IMR-90 (cell line): Measurements from ENCODE around the gene MAPK1. TPM values are rescaled to one million over a fixed set of nuclear protein-coding genes. Genes with fewer than 3 reads are reported as not detected.

Experiments used
- ATAC-seq: fragments of 200-7000 bp; cut with Tn5 transposase; 2 replicates; pipeline ENCODE4 v1.9.1; 2020; ENCODE audit warnings: low read depth, mild to moderate bottlenecking, moderate library complexity
- BruUV-seq: library from RNA; stranded (reverse); fragments of 400-500 nt; replicated peaks from 2 replicates; lab custom pipeline; 2021; lab: Mats Ljungman, UMichigan
- CTCF ChIA-PET: fragments of 300-600 bp; formaldehyde crosslinking; extraction: SDS; loops from one replicate; lab custom pipeline; 2021; ENCODE audit warnings: antibody characterized with exemption; lab: Yijun Ruan, JAX
- POLR2A ChIA-PET: fragments of 300-600 bp; sonication (Branson Sonifier 250); formaldehyde crosslinking; loops from one replicate; lab custom pipeline; 2022; ENCODE audit warnings: antibody characterized with exemption; ENCODE audit not compliant: unreplicated experiment; lab: Charles Lee
- DNase-seq: peaks from one replicate; pipeline ENCODE4 v3.0.0; 2013
- H2AFZ ChIP-seq: replicated peaks from 2 replicates; pipeline ENCODE3; 2013; ENCODE audit warnings: low read length, mild to moderate bottlenecking; ENCODE audit not compliant: poor library complexity
- H2AK5ac ChIP-seq: 2 replicates; pipeline ENCODE4 v1.6.1; 2013; ENCODE audit warnings: low read depth, low read length, inconsistent platforms
- H2AK9ac ChIP-seq: replicated peaks from 2 replicates; pipeline ENCODE3; 2013; ENCODE audit warnings: mild to moderate bottlenecking, low read depth, low read length, moderate library complexity; ENCODE audit not compliant: poor library complexity
- H2BK120ac ChIP-seq: 2 replicates; pipeline ENCODE4 v1.6.1; 2013; ENCODE audit warnings: low read depth, low read length, inconsistent platforms
- H2BK15ac ChIP-seq: 3 replicates; pipeline ENCODE4 v1.6.1; 2013; ENCODE audit warnings: low read depth, low read length, inconsistent platforms
- H2BK20ac ChIP-seq: 2 replicates; pipeline ENCODE4 v1.6.1; 2013; ENCODE audit warnings: low read depth, mild to moderate bottlenecking, inconsistent platforms, low read length, moderate library complexity
- H2BK5ac ChIP-seq: 2 replicates; pipeline ENCODE4 v1.6.1; 2013; ENCODE audit warnings: mild to moderate bottlenecking, low read depth, low read length, inconsistent platforms; ENCODE audit not compliant: poor library complexity, severe bottlenecking
- H3K14ac ChIP-seq: replicated peaks from 2 replicates; pipeline ENCODE4 v1.6.1; 2013; ENCODE audit warnings: low read depth, low read length, inconsistent platforms
- H3K18ac ChIP-seq: 2 replicates; pipeline ENCODE4 v1.6.1; 2013; ENCODE audit warnings: low read depth, low read length, control low read depth
- H3K23ac ChIP-seq: 2 replicates; pipeline ENCODE4 v1.6.1; 2013; ENCODE audit warnings: low read depth, low read length, inconsistent platforms
- H3K27ac ChIP-seq: 2 replicates; pipeline ENCODE4 v1.5.1; 2013; ENCODE audit warnings: mild to moderate bottlenecking, control low read depth, low read length; ENCODE audit not compliant: insufficient read depth
- H3K27me3 ChIP-seq: 2 replicates; pipeline ENCODE4 v1.6.1; 2013; ENCODE audit warnings: low read length; ENCODE audit not compliant: control insufficient read depth, insufficient read depth
- H3K36me3 ChIP-seq: 2 replicates; pipeline ENCODE4 v1.6.1; 2013; ENCODE audit warnings: low read length, mixed read lengths; ENCODE audit not compliant: control insufficient read depth, insufficient read depth
- H3K4ac ChIP-seq: 2 replicates; pipeline ENCODE4 v1.6.1; 2013; ENCODE audit warnings: low read depth, low read length, inconsistent platforms
- H3K4me1 ChIP-seq: 2 replicates; pipeline ENCODE4 v1.6.1; 2013; ENCODE audit warnings: low read length, mixed read lengths; ENCODE audit not compliant: control insufficient read depth, insufficient read depth
- H3K4me2 ChIP-seq: 2 replicates; pipeline ENCODE4 v1.6.1; 2013; ENCODE audit warnings: low read depth, mild to moderate bottlenecking, control low read depth, low read length, moderate library complexity
- H3K4me3 ChIP-seq: 2 replicates; pipeline ENCODE4 v1.5.1; 2013; ENCODE audit warnings: low read depth, mild to moderate bottlenecking, control low read depth, low read length, moderate library complexity; ENCODE audit not compliant: insufficient read depth
- H3K56ac ChIP-seq: 2 replicates; pipeline ENCODE4 v1.6.1; 2013; ENCODE audit warnings: low read length, inconsistent platforms; ENCODE audit not compliant: insufficient read depth; ENCODE audit errors: extremely low read depth
- H3K79me1 ChIP-seq, 2 experiments: 2 replicates each; pipeline ENCODE4 v1.6.1; 2013; ENCODE audit warnings: low read length in 2 of 2, inconsistent platforms in 1 of 2, low read depth in 1 of 2
- H3K9ac ChIP-seq: 2 replicates; pipeline ENCODE4 v1.6.1; 2013; ENCODE audit warnings: low read depth, low read length, control low read depth
- H3K9me1 ChIP-seq: 2 replicates; pipeline ENCODE4 v1.6.1; 2013; ENCODE audit warnings: low read length, inconsistent platforms; ENCODE audit not compliant: insufficient read depth
- H3K9me3 ChIP-seq: 2 replicates; pipeline ENCODE4 v1.6.1; 2013; ENCODE audit warnings: low read length; ENCODE audit not compliant: control insufficient read depth, insufficient read depth
- H4K20me1 ChIP-seq: 2 replicates; pipeline ENCODE4 v1.6.1; 2013; ENCODE audit warnings: low read length, inconsistent platforms; ENCODE audit not compliant: insufficient read depth
- H4K5ac ChIP-seq: 2 replicates; pipeline ENCODE4 v1.6.1; 2013; ENCODE audit warnings: mild to moderate bottlenecking, low read depth, low read length, control low read depth
- H4K8ac ChIP-seq, 2 experiments: 2 replicates each; pipeline ENCODE4 v1.6.1; 2013; ENCODE audit warnings: low read depth in 2 of 2, low read length in 2 of 2, control low read depth in 1 of 2, inconsistent platforms in 1 of 2
- H4K91ac ChIP-seq: 2 replicates; pipeline ENCODE4 v1.6.1; 2013; ENCODE audit warnings: low read depth, low read length, inconsistent platforms; ENCODE audit not compliant: insufficient read depth
- BHLHE40 ChIP-seq: fragments of 150-350 bp; IDR thresholded peaks from 2 replicates; pipeline ENCODE4 v1.6.1; 2016; ENCODE audit warnings: mild to moderate bottlenecking, low read depth, low read length
- CHD1 ChIP-seq: IDR thresholded peaks from 2 replicates; pipeline ENCODE4 v1.6.1; 2012; ENCODE audit warnings: low read depth, low read length, improper control_type of control experiment
- CTCF ChIP-seq: conservative IDR thresholded peaks from 2 replicates; pipeline ENCODE4 v1.5.1; 2012; ENCODE audit warnings: mild to moderate bottlenecking, low read depth, low read length, improper control_type of control experiment
- FOS ChIP-seq: fragments of 150-350 bp; IDR thresholded peaks from 2 replicates; pipeline ENCODE4 v1.6.1; 2016; ENCODE audit warnings: low read depth, low read length
- MAFK ChIP-seq: IDR thresholded peaks from 2 replicates; pipeline ENCODE4 v1.6.1; 2012; ENCODE audit warnings: low read depth, low read length, improper control_type of control experiment
- MXI1 ChIP-seq: IDR thresholded peaks from 2 replicates; pipeline ENCODE4 v1.6.1; 2012; ENCODE audit warnings: low read depth, mild to moderate bottlenecking, low read length, moderate library complexity, borderline replicate concordance
- NFE2L2 ChIP-seq: fragments of 150-350 bp; IDR thresholded peaks from 2 replicates; pipeline ENCODE4 v1.6.1; 2016; ENCODE audit warnings: low read depth, mild to moderate bottlenecking, low read length
- POLR2A ChIP-seq: IDR thresholded peaks from 2 replicates; pipeline ENCODE4 v1.6.1; 2012; ENCODE audit warnings: mild to moderate bottlenecking, low read depth, low read length
- RCOR1 ChIP-seq: IDR thresholded peaks from 2 replicates; pipeline ENCODE4 v1.6.1; 2012; ENCODE audit warnings: mild to moderate bottlenecking, low read length, improper control_type of control experiment; ENCODE audit not compliant: insufficient replicate concordance
- RFX5 ChIP-seq: IDR thresholded peaks from 2 replicates; pipeline ENCODE4 v1.8.0; 2012; ENCODE audit warnings: low read depth, mild to moderate bottlenecking, low read length, moderate library complexity
- SMC3 ChIP-seq: fragments of 150-350 bp; IDR thresholded peaks from 2 replicates; pipeline ENCODE4 v1.6.1; 2016; ENCODE audit warnings: low read depth, mild to moderate bottlenecking, antibody characterized with exemption, low read length, moderate library complexity
- USF2 ChIP-seq: fragments of 150-350 bp; IDR thresholded peaks from 2 replicates; pipeline ENCODE4 v1.6.1; 2017; ENCODE audit warnings: mild to moderate bottlenecking, antibody characterized with exemption, low read length, low read depth
- WGBS, 2 experiments: methylation state at CpG; one replicate each; pipeline versions ENCODE4 v1.1.5 to v1.1.7; 2013; ENCODE audit warnings: missing lambda C conversion rate in 2 of 2; ENCODE audit not compliant: insufficient read length in 1 of 2; ENCODE audit errors: extremely low coverage in 2 of 2; 5-methylcytosine and 5-hydroxymethylcytosine counted together
- dilution Hi-C: fragments of 300-500 bp; cut with HindIII; formaldehyde crosslinking; loops from one replicate; pipeline ENCODE4 v1.14.3; 2018; ENCODE audit warnings: low sequenced_read_pairs; ENCODE audit not compliant: unreplicated experiment
- in situ Hi-C: fragments of 300-500 bp; cut with MboI; formaldehyde crosslinking; loops from 3 replicates; pipeline ENCODE4 v1.14.3; 2019; ENCODE audit warnings: low sequenced_read_pairs, inconsistent platforms, mixed read lengths
- intact Hi-C: fragments of 100-400 bp; cut with micrococcal nuclease; formaldehyde crosslinking; loops from 2 replicates; pipeline ENCODE4 v1.10.0; 2022
- polyA plus RNA-seq, 3 experiments: library from polyadenylated mRNA; depleted of rRNA; stranded (reverse); fragments of >200 nt; gene quantifications; 2 replicates each; pipeline ENCODE4 v1.2.3, GENCODE V29; 2012; ENCODE audit warnings: low replicate concordance in 1 of 3
- total RNA-seq: library from RNA; depleted of rRNA; stranded (reverse); fragments of >200 nt; gene quantifications from 2 replicates; pipeline ENCODE4 v1.2.3, GENCODE V29; 2012
- TF ChIP-seq, protein P1 (sequence below): fragments of 150-350 bp; IDR thresholded peaks from 2 replicates; pipeline ENCODE4 v1.6.1; 2016; ENCODE audit warnings: low read depth, mild to moderate bottlenecking, low read length, moderate library complexity, borderline replicate concordance

Gene MAPK1
- total and polyA plus RNA-seq, 2 of the 4 experiments (the other 2 are of a cell fraction): 41.0 to 51.3 TPM

- no peak for TF ChIP-seq SMC3
- TF ChIP-seq BHLHE40: no peak
- no peak for TF ChIP-seq USF2
Measured at GRCh38 chr22:21898354-21898896, 31.0 kb upstream of the MAPK1 start (continued).

GRCh38 chr22:21896951-21897513 lies 29.6 kb upstream of the MAPK1 start:
- ChIA-PET CTCF (interaction anchor here (1.0 kb wide), 1 partner anchor 13 kb away, joined by 3 read pairs; no protein-coding TSS in a partner anchor), POLR2A (no interaction called here)
- no peak overlapping the region for H3K18ac ChIP-seq
- H3K14ac ChIP-seq: no peak overlapping the region
- in situ Hi-C loops (no loop called here), intact Hi-C loops (no loop called here), dilution Hi-C loops (no loop called here)
- no CpG with 5 or more reads among the region's 5 CpGs for WGBS, 2 experiments
- H3K56ac ChIP-seq: no peak overlapping the region
- H2BK120ac ChIP-seq: no peak overlapping the region
- no TSS peak for BruUV-seq
- no peaks in the 10 kb centered on the region for H3K9me1 ChIP-seq
- no peak overlapping the region for H2BK5ac ChIP-seq
- no peak overlapping the region for H2AK9ac ChIP-seq
- H2BK15ac ChIP-seq: no peak overlapping the region
- H3K27ac ChIP-seq: no peak overlapping the region
- no peak overlapping the region for H3K4me3 ChIP-seq
- no peaks in the 10 kb centered on the region for H3K79me1 ChIP-seq
- no peak overlapping the region for H4K8ac ChIP-seq
- H4K5ac ChIP-seq: no peak overlapping the region
- H3K23ac ChIP-seq: no peak overlapping the region
- H3K4ac ChIP-seq: no peak overlapping the region
- no peak overlapping the region for H2AFZ ChIP-seq
- H2BK20ac ChIP-seq: no peak overlapping the region
- no peaks in the 10 kb centered on the region for H3K27me3 ChIP-seq
- no peaks in the 10 kb centered on the region for H3K36me3 ChIP-seq
- no peaks in the 10 kb centered on the region for H3K9me3 ChIP-seq
- DNase-seq (no peak), ATAC-seq (no peak)
- no peak overlapping the region for H3K9ac ChIP-seq
- no peak overlapping the region for H3K4me2 ChIP-seq
- no peak overlapping the region for H2AK5ac ChIP-seq
- H4K20me1 ChIP-seq: no peaks in the 10 kb centered on the region
- H3K4me1 ChIP-seq: no peaks in the 10 kb centered on the region
- no peak overlapping the region for H4K91ac ChIP-seq
- no peak for TF ChIP-seq MAFK
- TF ChIP-seq NFE2L2: no peak
- TF ChIP-seq POLR2A: no peak
- TF ChIP-seq CTCF: no peak
- no peak for TF ChIP-seq CHD1
- no peak for TF ChIP-seq BHLHE40
- TF ChIP-seq, protein P1, sequence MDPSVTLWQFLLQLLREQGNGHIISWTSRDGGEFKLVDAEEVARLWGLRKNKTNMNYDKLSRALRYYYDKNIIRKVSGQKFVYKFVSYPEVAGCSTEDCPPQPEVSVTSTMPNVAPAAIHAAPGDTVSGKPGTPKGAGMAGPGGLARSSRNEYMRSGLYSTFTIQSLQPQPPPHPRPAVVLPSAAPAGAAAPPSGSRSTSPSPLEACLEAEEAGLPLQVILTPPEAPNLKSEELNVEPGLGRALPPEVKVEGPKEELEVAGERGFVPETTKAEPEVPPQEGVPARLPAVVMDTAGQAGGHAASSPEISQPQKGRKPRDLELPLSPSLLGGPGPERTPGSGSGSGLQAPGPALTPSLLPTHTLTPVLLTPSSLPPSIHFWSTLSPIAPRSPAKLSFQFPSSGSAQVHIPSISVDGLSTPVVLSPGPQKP: no peak
- no peak for TF ChIP-seq FOS
- TF ChIP-seq RCOR1: no peak
- no peak for TF ChIP-seq MXI1
- TF ChIP-seq RFX5: no peak
